Stimulated activated CD8-positive, alpha-beta memory T cell treated with anti-CD3 and anti-CD28 coated beads, Interleukin-12 subunit alpha, Interleukin-12 subunit beta, amount 100 ng/mL, for 4 hours (primary cell): ENCODE data around the gene NFATC3.
A peak's percentile ranks its signal among the peaks of the same experiment; 100 is the strongest.

ENCODE experiments used
- DNase-seq: peaks from one replicate; pipeline ENCODE4 v3.0.0-alpha.2; 2020; ENCODE audit warnings: low read depth

Gene NFATC3

DNA sequence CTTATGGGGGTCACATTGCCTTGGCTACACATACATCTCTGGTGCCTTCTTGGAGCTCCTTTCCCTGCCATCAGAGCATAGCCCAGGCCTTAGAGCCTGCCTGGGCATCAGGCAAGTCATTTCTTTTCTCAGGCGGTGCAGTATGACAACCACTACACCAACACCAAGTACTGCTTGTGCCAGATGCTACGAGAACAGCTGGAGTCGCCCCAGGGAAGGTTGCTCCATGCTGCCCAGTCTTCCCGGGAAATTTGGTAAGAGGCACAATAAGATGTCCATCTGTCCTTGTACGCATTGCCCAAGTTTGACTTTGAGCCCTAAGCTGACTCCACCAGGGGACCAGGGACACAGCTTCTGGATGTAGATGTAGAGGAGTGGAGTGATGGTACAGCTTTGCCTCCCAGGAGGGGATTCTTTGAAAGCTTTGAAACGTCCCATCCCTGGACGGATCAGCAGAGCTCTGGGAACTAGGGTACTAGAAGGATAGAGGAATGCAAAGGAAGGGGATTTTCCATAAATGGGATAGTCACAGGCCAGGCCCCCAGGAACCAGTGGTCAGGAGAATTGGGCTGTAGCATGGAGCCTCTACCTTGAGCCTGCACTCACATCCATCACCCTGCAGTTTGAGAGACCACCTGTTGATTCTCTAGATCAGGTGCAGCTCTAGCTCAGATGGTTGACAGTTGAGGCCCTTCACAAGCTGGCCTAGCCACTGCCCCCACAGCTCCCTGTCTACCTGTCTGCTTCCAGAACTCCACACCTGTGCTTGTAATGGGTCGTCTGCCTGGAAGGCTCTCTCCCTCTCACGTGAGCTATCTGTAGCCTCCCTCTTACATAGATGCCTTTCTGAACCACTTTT lies 11.0 kb upstream of the NFATC3 start:
- DNase-seq = no peak

DNA sequence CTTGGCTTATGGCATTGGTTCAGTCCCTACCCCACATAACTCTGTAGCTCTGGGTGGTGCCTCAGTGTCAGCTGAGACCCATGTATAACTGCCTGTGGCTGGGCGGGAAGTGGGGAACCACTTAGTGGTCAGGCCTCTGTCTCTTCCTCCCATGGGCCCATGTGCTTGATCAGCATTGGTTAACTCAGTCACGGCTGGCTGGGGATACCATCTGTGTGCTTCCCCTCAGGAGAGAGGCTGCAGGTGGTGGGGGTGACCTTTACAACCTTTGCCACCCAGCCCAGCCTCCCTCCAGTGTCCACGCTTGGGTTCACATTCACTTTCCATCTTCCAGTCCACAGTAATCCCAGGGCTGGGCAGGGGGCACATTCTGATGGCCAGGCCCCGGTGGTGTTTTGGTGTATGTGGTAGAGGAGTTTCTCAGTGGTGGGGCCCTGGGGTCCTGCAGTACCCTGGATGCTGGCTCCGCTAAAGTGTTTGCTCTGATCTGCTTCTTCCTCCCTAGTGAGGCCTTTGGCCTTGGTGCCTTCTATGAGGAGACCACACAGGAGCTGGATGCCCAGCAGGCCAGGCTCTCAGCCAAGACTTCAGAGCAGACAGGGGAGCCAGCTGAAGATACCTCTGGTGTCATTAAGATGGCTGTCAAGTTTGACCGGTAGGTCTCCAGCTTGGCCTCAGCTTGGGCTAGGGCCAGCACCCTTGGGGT lies 10.2 kb upstream of the NFATC3 start:
- peak; percentile 41 for DNase-seq

GRCh38 chr16:68075980-68076379 lies 9.2 kb upstream of the NFATC3 start:
- DNase-seq = no peak

- DNase-seq = no peak
These were observed 8.6 kb upstream of the NFATC3 start for GRCh38 chr16:68076560-68076959.

DNA sequence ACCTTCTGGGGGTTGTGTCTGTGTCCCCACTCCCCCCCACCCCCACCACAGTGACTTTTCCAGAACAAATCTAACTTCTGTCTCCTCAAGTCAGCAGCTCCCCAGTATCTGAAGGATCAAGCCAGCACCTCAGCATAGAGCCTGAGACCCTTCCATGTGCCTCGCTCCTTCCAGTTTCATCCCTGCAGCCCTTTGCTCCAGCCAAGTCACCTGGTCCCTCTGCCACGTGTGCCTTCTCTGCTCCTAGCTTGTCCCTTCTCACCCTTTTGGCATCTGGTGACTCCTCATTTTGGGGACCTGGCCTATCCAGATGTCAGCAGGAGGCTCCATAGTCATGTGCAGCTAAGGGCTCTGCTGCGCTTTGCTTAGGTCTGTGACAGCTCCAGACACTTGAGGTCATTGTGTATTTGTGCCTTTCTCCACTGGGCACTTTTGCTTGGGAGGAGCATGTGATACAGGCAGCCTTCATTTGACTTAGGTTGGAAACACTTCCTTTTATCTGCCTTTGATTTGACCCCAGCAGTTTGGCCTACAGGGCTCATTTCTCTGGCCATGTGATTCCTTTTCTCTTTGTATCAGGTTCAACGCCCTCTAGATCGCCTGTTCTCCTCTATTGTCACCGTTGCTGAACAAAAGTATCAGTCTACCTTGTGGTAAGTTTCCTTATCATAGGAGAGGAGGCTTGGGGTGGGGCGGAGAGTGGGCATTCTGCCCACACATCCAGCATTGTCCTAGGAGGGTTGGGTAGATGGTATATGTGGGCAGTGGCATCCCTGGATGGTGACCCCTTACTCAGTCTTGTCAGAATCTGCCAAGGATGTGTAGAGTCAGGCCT lies 7.1 kb upstream of the NFATC3 start:
- DNase-seq = no peak

- no peak for DNase-seq
These were observed 6.3 kb upstream of the NFATC3 start for GRCh38 chr16:68078701-68079375.

GRCh38 chr16:68079376-68079625 lies 5.9 kb upstream of the NFATC3 start:
- DNase-seq = no peak

GRCh38 chr16:68079626-68080344 lies 5.4 kb upstream of the NFATC3 start:
- DNase-seq = peak; percentile 64

DNA sequence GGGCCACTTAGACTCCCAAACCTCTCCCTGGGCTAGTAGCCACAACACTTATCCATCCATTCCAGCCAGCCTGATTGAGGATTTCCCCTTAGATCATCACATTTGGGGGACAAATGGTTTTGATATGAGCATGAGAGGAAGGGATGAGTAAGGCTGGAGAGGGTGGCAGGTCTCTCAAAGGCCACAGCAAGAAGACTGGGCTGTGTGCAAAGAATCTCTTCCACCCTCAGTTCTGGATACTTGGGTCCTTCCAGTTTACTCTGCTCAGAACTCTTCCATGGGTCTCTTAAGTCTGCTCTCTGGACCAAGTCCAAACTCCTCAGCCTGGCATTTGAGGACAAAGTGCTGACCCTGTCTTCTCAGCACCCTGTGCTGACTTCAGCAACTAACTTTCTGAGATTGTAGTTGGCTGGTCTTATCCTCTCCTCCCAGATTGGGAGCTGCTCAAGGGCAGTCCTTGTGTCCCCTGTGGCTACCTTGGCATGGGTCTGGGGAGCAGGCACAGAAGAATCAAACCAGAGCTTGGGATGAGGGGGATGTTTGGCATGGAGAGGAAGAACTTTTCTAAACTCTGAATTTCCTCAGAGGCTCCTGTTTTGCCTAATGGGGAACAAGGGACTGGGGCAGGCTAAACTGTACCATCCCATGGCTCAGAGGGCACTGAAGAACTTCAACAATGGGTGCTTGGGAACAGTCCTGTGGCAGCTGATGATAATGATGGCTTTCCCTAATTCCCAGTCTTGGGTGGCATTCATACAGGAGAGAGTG lies 3.1 kb upstream of the NFATC3 start:
- no peak for DNase-seq

GRCh38 chr16:68082629-68083238 lies 2.4 kb upstream of the NFATC3 start:
- no peak for DNase-seq

GRCh38 chr16:68083239-68083781 lies 1.9 kb upstream of the NFATC3 start:
- DNase-seq = no peak

DNA sequence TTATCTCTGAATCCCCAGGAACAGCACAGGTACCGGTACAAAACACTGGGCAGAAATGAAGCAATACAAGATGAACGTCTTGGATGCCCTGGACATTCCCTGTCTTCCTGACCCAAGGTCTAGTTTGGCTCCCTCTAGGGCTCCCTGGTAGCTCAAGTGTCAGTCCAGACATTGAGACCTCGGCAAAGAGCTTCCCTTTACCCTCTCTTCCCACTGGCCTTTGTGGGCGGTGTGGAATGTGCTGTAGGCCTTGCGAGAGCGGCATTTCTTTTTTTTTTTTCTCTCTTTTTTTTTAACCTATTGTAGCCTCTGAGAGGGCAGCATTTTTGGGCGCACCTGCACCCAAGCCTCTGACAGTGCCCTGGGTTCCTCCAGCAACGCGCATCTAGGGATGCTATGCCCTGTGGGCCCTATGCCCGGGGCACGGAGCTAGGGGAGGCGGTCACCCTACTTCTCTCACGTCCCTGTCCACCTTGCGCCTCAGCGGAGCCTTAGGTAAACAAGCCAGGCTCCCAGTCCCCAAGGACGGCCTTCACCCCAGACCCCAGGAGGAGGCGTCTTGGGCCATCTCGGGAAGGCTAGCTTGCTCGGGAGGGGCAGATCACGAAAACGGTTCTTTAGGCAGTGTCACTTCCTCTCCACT lies 1.2 kb upstream of the NFATC3 start:
- no peak for DNase-seq

DNA sequence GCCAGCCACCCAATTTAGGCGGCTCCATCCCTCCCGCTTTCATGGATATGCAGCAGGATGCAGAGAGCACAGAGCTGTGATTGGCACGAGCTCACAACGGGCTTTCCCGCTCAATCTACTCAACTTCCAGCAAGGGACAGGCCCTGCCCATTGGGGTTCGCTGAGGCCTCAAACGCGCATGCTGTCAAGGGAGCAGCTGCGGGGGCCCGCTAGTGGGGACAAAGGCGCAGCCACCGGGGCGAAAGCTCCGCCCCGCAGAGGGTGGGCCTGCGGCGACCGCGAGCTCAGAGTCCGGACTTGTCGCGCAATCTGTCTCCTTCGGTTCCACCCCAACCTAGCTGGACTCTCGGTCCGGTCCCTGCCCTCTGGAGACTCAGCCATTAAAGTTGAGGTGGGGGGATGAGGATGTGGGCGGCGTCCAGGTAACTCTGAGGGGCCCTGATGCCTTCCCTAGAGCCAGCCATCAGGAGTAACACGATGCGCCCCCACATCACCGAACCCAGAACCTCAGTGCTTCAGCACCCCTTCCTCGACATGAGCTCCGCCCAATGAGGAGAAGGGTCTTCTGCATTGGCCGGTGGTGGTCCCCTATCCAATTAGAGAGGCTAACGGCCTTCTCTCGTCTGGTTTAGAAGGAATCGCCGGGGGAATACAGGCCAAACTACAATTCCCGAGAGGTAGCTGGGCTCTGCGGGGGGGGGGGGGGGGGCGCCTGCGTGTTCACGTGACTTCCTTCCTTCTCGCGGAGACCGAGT lies 489 bp upstream of the NFATC3 start:
- DNase-seq = peak; percentile 77

DNA sequence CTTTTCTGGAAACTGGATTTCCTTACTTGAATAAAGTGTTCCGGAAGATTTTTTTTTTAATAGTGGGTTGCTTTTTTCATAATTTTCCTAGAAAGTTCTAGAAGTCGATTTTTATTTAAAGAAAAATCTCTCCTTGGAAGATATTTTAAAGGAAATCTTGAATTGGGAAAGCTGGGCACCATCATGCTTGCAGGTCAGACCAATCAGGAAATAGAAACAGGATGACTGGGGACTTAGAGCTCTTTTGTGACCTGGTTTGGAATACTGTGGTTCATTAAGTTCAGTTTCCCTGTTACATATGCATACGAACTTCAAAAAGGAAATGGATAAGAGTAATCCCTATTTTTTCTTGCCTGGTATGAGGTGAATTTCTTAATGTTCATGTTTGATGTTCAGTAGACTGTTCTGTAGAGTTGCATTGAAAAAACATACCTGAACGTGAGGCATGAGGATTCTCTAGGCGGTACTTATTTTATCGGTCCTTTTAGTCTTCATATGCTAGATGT lies 1.2 kb downstream of the NFATC3 start:
- no peak for DNase-seq

DNA sequence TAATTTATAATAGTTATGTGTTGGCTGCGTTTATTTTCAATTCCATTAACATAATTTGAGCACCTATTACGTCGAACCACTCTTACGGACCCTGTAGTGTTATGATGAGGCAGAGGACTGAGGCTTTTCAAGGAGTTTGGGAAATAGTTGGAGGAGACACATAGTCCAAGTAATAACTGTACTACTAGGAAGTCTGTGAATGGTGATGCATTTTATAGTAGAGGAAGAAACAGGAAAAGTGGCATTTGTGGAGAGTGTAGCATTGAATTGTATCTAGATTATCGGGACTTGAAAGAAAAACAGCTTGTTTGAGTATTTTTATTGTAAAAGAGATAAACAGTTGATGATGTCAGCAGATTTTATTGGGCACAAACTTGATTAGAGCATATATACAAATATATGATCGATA lies 1.7 kb downstream of the NFATC3 start:
- no peak for DNase-seq

DNA sequence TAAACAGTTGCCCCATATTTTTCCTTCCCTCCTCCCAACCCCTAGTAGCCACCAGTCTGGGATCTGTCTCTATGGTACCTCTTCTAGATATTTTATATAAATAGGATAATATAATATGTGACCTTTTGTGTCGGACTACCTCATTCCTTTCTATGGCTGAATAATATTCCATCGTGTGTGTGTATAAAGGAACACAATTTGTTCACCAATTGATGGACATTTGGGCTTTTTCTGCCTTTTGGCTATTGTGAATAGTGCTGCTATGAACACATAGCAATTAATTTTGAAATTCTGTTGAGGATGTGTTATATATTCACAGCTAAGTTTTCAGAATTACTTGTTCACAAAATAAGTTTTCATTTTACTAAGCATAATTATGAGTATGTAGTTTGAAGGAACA lies 2.5 kb downstream of the NFATC3 start:
- no peak for DNase-seq

- DNase-seq = no peak
These were observed 3.2 kb downstream of the NFATC3 start for GRCh38 chr16:68088130-68088972.

DNA sequence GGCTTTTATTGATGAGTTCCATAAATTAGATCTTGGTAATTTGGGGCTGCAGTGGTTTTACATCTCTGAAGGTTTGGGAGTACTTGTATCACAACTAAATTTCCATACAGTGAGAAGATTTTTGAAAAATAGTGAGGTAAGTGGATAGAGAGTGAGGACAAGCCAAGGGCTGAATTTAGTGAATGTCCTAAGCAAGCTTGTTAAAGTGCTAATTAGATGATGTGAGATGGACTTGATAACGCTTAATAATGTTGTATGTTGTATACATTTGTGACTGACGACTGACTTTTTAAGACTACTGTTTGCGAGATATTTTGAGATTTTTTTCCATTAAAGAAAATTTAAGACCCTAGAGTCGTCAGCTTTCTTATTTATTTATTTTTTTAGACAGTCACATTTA lies 3.9 kb downstream of the NFATC3 start:
- no peak for DNase-seq
